ENCODE measurements around the gene PGAM5. TPM values are rescaled to one million over a fixed set of nuclear protein-coding genes. Genes with fewer than 3 reads are reported as not detected.

PGAM5 gene
- total and polyA plus RNA-seq, 2 of the 4 experiments (the other 2 are of a cell fraction): 25.2 to 37.8 TPM

DNA sequence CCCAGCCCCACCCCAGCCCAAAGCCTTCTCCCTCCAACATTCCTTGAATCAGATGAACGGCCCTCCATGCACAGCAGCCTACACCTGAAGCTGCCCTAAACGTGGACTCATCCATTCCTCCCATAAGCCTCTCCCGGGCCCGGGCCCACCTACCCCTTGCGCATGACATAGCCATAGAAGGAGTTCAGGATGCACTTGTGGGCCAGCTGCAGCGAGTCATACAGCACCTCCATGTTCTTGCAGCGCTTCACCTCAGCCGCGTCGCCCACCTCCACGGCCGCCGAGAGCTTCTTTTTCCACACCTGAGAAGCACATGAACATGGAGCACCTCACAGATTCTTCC is 45.5 kb upstream of the PGAM5 start:
- H2AK5ac ChIP-seq (ENCODE audit: low read depth, low read length): no peak overlapping the region
- H3K4ac ChIP-seq (ENCODE audit: low read depth, low read length): no peak overlapping the region
- DNase-seq: no peak
- H2AFZ ChIP-seq (replicated peaks; ENCODE audit: low read length, poor library complexity): no peak overlapping the region
- H2AK9ac ChIP-seq (replicated peaks; ENCODE audit: low read depth, low read length, poor library complexity): no peak overlapping the region
- H3K79me1 ChIP-seq (ENCODE audit: low read depth in 1 of 2, low read length in 2 of 2): no peaks in the 10 kb centered on the region
- H3K9ac ChIP-seq (ENCODE audit: low read depth, low read length): no peak overlapping the region
- intact Hi-C loops (cut with micrococcal nuclease) (no loop called here), in situ Hi-C loops (cut with MboI; ENCODE audit: low sequenced_read_pairs) (no loop called here), dilution Hi-C loops (cut with HindIII; ENCODE audit: low sequenced_read_pairs, unreplicated experiment) (no loop called here)
- no peaks in the 10 kb centered on the region; the same call in 1 of the 2 replicates for H4K20me1 ChIP-seq (ENCODE audit: insufficient read depth, low read length)
- H3K56ac ChIP-seq (ENCODE audit: extremely low read depth, insufficient read depth, low read length): no peak overlapping the region
- no peak overlapping the region for H3K4me3 ChIP-seq (ENCODE audit: insufficient read depth, low read depth, low read length)
- no peak for TF ChIP-seq CEBPB (IDR thresholded peaks at IDR 0.05; ENCODE audit: low read depth, low read length)
- TF ChIP-seq, protein P1, sequence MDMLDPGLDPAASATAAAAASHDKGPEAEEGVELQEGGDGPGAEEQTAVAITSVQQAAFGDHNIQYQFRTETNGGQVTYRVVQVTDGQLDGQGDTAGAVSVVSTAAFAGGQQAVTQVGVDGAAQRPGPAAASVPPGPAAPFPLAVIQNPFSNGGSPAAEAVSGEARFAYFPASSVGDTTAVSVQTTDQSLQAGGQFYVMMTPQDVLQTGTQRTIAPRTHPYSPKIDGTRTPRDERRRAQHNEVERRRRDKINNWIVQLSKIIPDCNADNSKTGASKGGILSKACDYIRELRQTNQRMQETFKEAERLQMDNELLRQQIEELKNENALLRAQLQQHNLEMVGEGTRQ (IDR thresholded peaks at IDR 0.05; ENCODE audit: low read depth, low read length): no peak
- no peak for TF ChIP-seq MXI1 (IDR thresholded peaks at IDR 0.05; ENCODE audit: borderline replicate concordance, low read depth, low read length)
- TF ChIP-seq, protein P2, sequence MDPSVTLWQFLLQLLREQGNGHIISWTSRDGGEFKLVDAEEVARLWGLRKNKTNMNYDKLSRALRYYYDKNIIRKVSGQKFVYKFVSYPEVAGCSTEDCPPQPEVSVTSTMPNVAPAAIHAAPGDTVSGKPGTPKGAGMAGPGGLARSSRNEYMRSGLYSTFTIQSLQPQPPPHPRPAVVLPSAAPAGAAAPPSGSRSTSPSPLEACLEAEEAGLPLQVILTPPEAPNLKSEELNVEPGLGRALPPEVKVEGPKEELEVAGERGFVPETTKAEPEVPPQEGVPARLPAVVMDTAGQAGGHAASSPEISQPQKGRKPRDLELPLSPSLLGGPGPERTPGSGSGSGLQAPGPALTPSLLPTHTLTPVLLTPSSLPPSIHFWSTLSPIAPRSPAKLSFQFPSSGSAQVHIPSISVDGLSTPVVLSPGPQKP (IDR thresholded peaks at IDR 0.05; ENCODE audit: borderline replicate concordance, low read depth, low read length): no peak
- no peak for ATAC-seq (ENCODE audit: low read depth)
- H2BK20ac ChIP-seq (ENCODE audit: low read depth, low read length): no peak overlapping the region
- WGBS, 2 experiments (ENCODE audit: extremely low coverage in 2 of 2, insufficient read length in 1 of 2): 90% methylated on average over 7 of the region's 13 CpGs; no CpG with 5 or more reads in 1 of the 2 experiments
- 0 out of 2 replicates have a peak, but pooled peaks cover 2% of the 10 kb centered on the region for H3K9me1 ChIP-seq (ENCODE audit: insufficient read depth, low read length)
- H4K5ac ChIP-seq (ENCODE audit: low read depth, low read length): no peak overlapping the region
- peaks cover 60% of the 10 kb centered on the region for H3K36me3 ChIP-seq (ENCODE audit: control insufficient read depth, insufficient read depth, low read length)
- H2BK5ac ChIP-seq (ENCODE audit: low read depth, low read length, poor library complexity, severe bottlenecking): no peak overlapping the region
- H3K9me3 ChIP-seq (ENCODE audit: control insufficient read depth, insufficient read depth, low read length): no peaks in the 10 kb centered on the region
- H3K18ac ChIP-seq (ENCODE audit: low read depth, low read length): no peak overlapping the region
- no peak overlapping the region for H2BK15ac ChIP-seq (ENCODE audit: low read depth, low read length)
- no peak overlapping the region for H3K23ac ChIP-seq (ENCODE audit: low read depth, low read length)
- no peak overlapping the region for H3K4me2 ChIP-seq (ENCODE audit: low read depth, low read length)
- H2BK120ac ChIP-seq (ENCODE audit: low read depth, low read length): no peak overlapping the region
- H3K27me3 ChIP-seq (ENCODE audit: control insufficient read depth, insufficient read depth, low read length): no peaks in the 10 kb centered on the region
- no peaks in the 10 kb centered on the region for H3K4me1 ChIP-seq (ENCODE audit: control insufficient read depth, insufficient read depth, low read length)
- H4K91ac ChIP-seq (ENCODE audit: insufficient read depth, low read depth, low read length): no peak overlapping the region
- BruUV-seq (replicated peaks): no TSS peak
- no peak overlapping the region for H3K27ac ChIP-seq (ENCODE audit: insufficient read depth, low read length)
- ChIA-PET CTCF (interaction anchor here (0.5 kb wide), 1 partner anchor 42 kb away, joined by 3 read pairs; no protein-coding TSS in a partner anchor), POLR2A (ENCODE audit: unreplicated experiment) (no interaction called here)
- no peak overlapping the region for H4K8ac ChIP-seq (ENCODE audit: low read depth in 2 of 2, low read length in 2 of 2)
- H3K14ac ChIP-seq (replicated peaks; ENCODE audit: low read depth, low read length): no peak overlapping the region
